Stimulated activated CD8-positive, alpha-beta memory T cell treated with anti-CD3 and anti-CD28 coated beads, Interleukin-4, amount 100 ng/mL, for 48 hours (primary cell): Measurements from ENCODE around the gene EBF3.

Source experiments
- DNase-seq: peaks from one replicate; pipeline ENCODE4 v3.0.0-alpha.2; 2020

EBF3 gene

GRCh38 chr10:129958629-129959543, 5.2 kb downstream of the EBF3 start:
- no peak for DNase-seq

- no peak for DNase-seq
Measured at GRCh38 chr10:129958148-129958628, 5.9 kb downstream of the EBF3 start.

GRCh38 chr10:129956876-129957673, 7.0 kb downstream of the EBF3 start:
- DNase-seq = no peak

- DNase-seq = no peak
Measured at GRCh38 chr10:129956286-129956670, 7.8 kb downstream of the EBF3 start.

- DNase-seq = no peak
Measured at GRCh38 chr10:129955601-129956285, 8.3 kb downstream of the EBF3 start.

- DNase-seq = no peak
Measured at GRCh38 chr10:129954492-129955315, 9.4 kb downstream of the EBF3 start.

- DNase-seq = no peak
Measured at GRCh38 chr10:129953119-129954051, 10.7 kb downstream of the EBF3 start.

GRCh38 chr10:129952378-129953118, 11.5 kb downstream of the EBF3 start:
- DNase-seq = no peak

- no peak for DNase-seq
Measured at GRCh38 chr10:129951970-129952265, 12.2 kb downstream of the EBF3 start.

- no peak for DNase-seq
Measured at GRCh38 chr10:129951101-129951969, 12.7 kb downstream of the EBF3 start.

GRCh38 chr10:129950676-129951075, 13.4 kb downstream of the EBF3 start:
- no peak for DNase-seq

GRCh38 chr10:129949891-129950291, 14.2 kb downstream of the EBF3 start:
- DNase-seq = peak; percentile 15

GRCh38 chr10:129949411-129949810, 14.7 kb downstream of the EBF3 start:
- DNase-seq = no peak

- DNase-seq = no peak
Measured at GRCh38 chr10:129946859-129947258, 17.2 kb downstream of the EBF3 start.

- DNase-seq = no peak
Measured at GRCh38 chr10:129945941-129946760, 17.9 kb downstream of the EBF3 start.

GRCh38 chr10:129945526-129945925, 18.5 kb downstream of the EBF3 start:
- no peak for DNase-seq

GRCh38 chr10:129945064-129945463, 19.0 kb downstream of the EBF3 start:
- no peak for DNase-seq

GRCh38 chr10:129944456-129944855, 19.6 kb downstream of the EBF3 start:
- DNase-seq = no peak
